Esophagus muscularis mucosa (tissue), 4 donors: ENCODE measurements around the gene UBE4A. TPM values are rescaled to one million over a fixed set of nuclear protein-coding genes. Genes with fewer than 3 reads are reported as not detected.

ENCODE experiments used
- DNase-seq: peaks from one replicate; pipeline ENCODE4 v3.0.0-alpha.2; 2017; ENCODE audit errors: extremely low spot score
- H3K27ac ChIP-seq, 4 donors: fragments of 200-600 bp; sonication (generic); replicated peaks in 1 of 4; 1 replicate in 3 of 4; 2 replicates in 1 of 4; pipeline ENCODE4 v1.5.1; 2016 to 2019; ENCODE audit warnings: mild to moderate bottlenecking in 1 of 4
- H3K27me3 ChIP-seq, 4 donors: fragments of 200-600 bp; sonication (generic); one replicate each; pipeline versions ENCODE4 v1.5.1 to v1.6.0; 2016 to 2019
- H3K36me3 ChIP-seq, 4 donors: fragments of 200-600 bp; sonication (generic); one replicate each; pipeline ENCODE4 v1.5.1; 2016 to 2019
- H3K4me1 ChIP-seq, 4 donors: fragments of 200-600 bp; sonication (generic); one replicate each; pipeline ENCODE4 v1.5.1; 2016 to 2019
- H3K4me3 ChIP-seq, 4 donors: fragments of 200-600 bp; sonication (generic); 1 replicate in 2 of 4; 2 replicates in 2 of 4; pipeline ENCODE4 v1.5.1; 2016 to 2019; ENCODE audit warnings: mild to moderate bottlenecking in 4 of 4, moderate library complexity in 1 of 4
- H3K9me3 ChIP-seq, 4 donors: fragments of 200-600 bp; sonication (generic); 1 replicate in 3 of 4; 2 replicates in 1 of 4; pipeline ENCODE4 v1.5.1; 2016 to 2019
- CTCF ChIP-seq, 3 experiments: fragments of 200-600 bp in 2 of 3; fragments of 450-650 bp in 1 of 3; sonication (generic) in 2 of 3; IDR thresholded peaks; one replicate each; pipeline ENCODE4 v1.5.1; 2017 to 2019; ENCODE audit warnings: antibody characterized with exemption in 3 of 3, mild to moderate bottlenecking in 2 of 3, moderate library complexity in 1 of 3
- EP300 ChIP-seq: sonication (generic); formaldehyde crosslinking; IDR thresholded peaks from one replicate; pipeline ENCODE4 v1.6.1; 2017; ENCODE audit warnings: antibody characterized with exemption
- POLR2A ChIP-seq: fragments of 450-650 bp; IDR thresholded peaks from one replicate; pipeline ENCODE4 v1.6.1; 2017; ENCODE audit warnings: antibody characterized with exemption, moderate library complexity, mild to moderate bottlenecking, low read depth
- POLR2AphosphoS5 ChIP-seq, 2 donors: sonication (generic); formaldehyde crosslinking; IDR thresholded peaks; one replicate each; pipeline ENCODE4 v1.6.1; 2017; ENCODE audit warnings: antibody characterized with exemption in 2 of 2
- WGBS: methylation state at CpG from one replicate; pipeline ENCODE4 v1.1.5; 2018; 5-methylcytosine and 5-hydroxymethylcytosine counted together
- intact Hi-C: fragments of 100-400 bp; cut with DNase I; formaldehyde crosslinking; loops from one replicate; pipeline ENCODE4 v1.15.1; 2023
- total RNA-seq, 4 donors: library from RNA; depleted of rRNA; stranded (reverse); fragments of >200 nt; gene quantifications; one replicate each; pipeline versions ENCODE4 v1.1.0 to v1.2.1, GENCODE V29; 2016

Gene UBE4A
- total RNA-seq, 4 donors from 2014 or later = 32.0 to 40.8 (median 36.6) TPM

GRCh38 chr11:118358071-118358470 is 1.3 kb upstream of the UBE4A start:
- TF ChIP-seq CTCF (IDR thresholded peaks at IDR 0.05) (no peak), POLR2A (no peak), POLR2AphosphoS5 (IDR thresholded peaks at IDR 0.05) (no peak), EP300 (no peak)
- Histone ChIP-seq H3K27me3 (no peaks in the 10 kb centered on the region), H3K4me1 (peaks cover 16 to 32% (median 29%) of the 10 kb centered on the region in 4 donors), H3K4me3 (no peak overlapping the region), H3K36me3 (no peaks in the 10 kb centered on the region), H3K27ac (no peak overlapping the region), H3K9me3 (no peaks in the 10 kb centered on the region)
- DNase-seq = no peak
- intact Hi-C loops = no loop called here
- 50% methylated on average over 3 of the region's 3 CpGs for WGBS

- intact Hi-C loops = no loop called here
- Histone ChIP-seq H3K9me3 (no peaks in the 10 kb centered on the region), H3K27me3 (no peaks in the 10 kb centered on the region), H3K27ac (no peak overlapping the region), H3K4me1 (peaks cover 21 to 27% (median 24%) of the 10 kb centered on the region in 4 donors), H3K4me3 (no peak overlapping the region), H3K36me3 (peaks cover 29 to 54% (median 51%) of the 10 kb centered on the region in 4 donors)
- 93% methylated on average over 3 of the region's 3 CpGs for WGBS
- no peak for DNase-seq
- TF ChIP-seq CTCF (IDR thresholded peaks at IDR 0.05) (no peak), POLR2AphosphoS5 (IDR thresholded peaks at IDR 0.05) (no peak)
Measured at GRCh38 chr11:118364956-118365615, 5.7 kb downstream of the UBE4A start.

- intact Hi-C loops = no loop called here
- DNase-seq = no peak
- H3K4me1 ChIP-seq = peaks cover 9 to 15% (median 12%) of the 10 kb centered on the region in 4 donors
- 79% methylated on average over 1 of the region's 1 CpG for WGBS
- H3K4me3 ChIP-seq = no peak overlapping the region
- peaks cover 41 to 66% (median 63%) of the 10 kb centered on the region in 4 donors for H3K36me3 ChIP-seq
- H3K27ac ChIP-seq = no peak overlapping the region
- no peaks in the 10 kb centered on the region for H3K27me3 ChIP-seq
- TF ChIP-seq EP300 = no peak
- TF ChIP-seq POLR2A = no peak
- TF ChIP-seq POLR2AphosphoS5 (IDR thresholded peaks at IDR 0.05) = no peak
- TF ChIP-seq CTCF (IDR thresholded peaks at IDR 0.05) = no peak
- no peaks in the 10 kb centered on the region for H3K9me3 ChIP-seq
Measured at GRCh38 chr11:118366287-118366686, 6.9 kb downstream of the UBE4A start.

- H3K27me3 ChIP-seq = no peaks in the 10 kb centered on the region
- no peak overlapping the region for H3K27ac ChIP-seq
- no peak for DNase-seq
- WGBS = 98% methylated on average over 4 of the region's 4 CpGs
- peaks cover 85 to 100% (median 96%) of the 10 kb centered on the region in 4 donors for H3K36me3 ChIP-seq
- intact Hi-C loops = no loop called here
- TF ChIP-seq POLR2A (no peak), CTCF (IDR thresholded peaks at IDR 0.05) (no peak), EP300 (no peak), POLR2AphosphoS5 (IDR thresholded peaks at IDR 0.05) (no peak)
- no peak overlapping the region for H3K4me3 ChIP-seq
- no peaks in the 10 kb centered on the region for H3K9me3 ChIP-seq
- peaks cover 0 to under 1% (median 0%) of the 10 kb centered on the region in 4 donors for H3K4me1 ChIP-seq
Measured at GRCh38 chr11:118370774-118371173, 11.4 kb downstream of the UBE4A start.

GRCh38 chr11:118373263-118373662 is 13.9 kb downstream of the UBE4A start:
- no peak for DNase-seq
- H3K4me3 ChIP-seq = no peak overlapping the region
- H3K27ac ChIP-seq = no peak overlapping the region
- H3K27me3 ChIP-seq = no peaks in the 10 kb centered on the region
- 96% methylated on average over 2 of the region's 2 CpGs for WGBS
- no peaks in the 10 kb centered on the region for H3K9me3 ChIP-seq
- TF ChIP-seq POLR2A = no peak
- no peak for TF ChIP-seq EP300
- no peak for TF ChIP-seq CTCF (IDR thresholded peaks at IDR 0.05)
- TF ChIP-seq POLR2AphosphoS5 (IDR thresholded peaks at IDR 0.05) = no peak
- intact Hi-C loops = no loop called here
- peaks cover 94 to 100% (median 97%) of the 10 kb centered on the region in 4 donors for H3K36me3 ChIP-seq
- H3K4me1 ChIP-seq = no peaks in the 10 kb centered on the region
